ENCODE measurements around the gene RCC2.
"Not testable (repeated sequence)": the region's sequence is repeated elsewhere in the genome, so short reads cannot be mapped to it uniquely, and the experiment has no call there.

The RCC2 gene

DNA sequence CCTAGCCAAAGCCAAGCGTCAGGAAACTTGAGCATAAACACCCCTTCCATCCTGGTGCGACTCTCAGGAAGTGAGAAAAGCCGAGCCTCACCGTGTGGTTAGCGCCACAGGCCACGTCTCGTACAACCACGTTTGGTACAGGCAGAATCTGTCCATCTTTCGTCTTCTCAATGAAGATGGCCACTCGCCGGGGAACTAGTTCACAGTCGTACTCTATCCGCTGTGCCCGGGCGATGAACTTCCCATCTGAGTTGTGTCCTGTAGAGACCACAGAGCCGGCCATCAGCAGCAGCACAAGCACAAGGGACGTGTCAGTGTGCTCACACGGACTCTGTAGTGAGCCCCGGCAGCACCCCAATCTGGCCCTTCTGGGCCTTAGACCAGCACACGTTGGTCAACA is 23.1 kb downstream of the RCC2 start:
- DNase-seq, result no peak

- DNase-seq, result no peak
These were observed 25.5 kb downstream of the RCC2 start for GRCh38 chr1:17414022-17414421.

DNA sequence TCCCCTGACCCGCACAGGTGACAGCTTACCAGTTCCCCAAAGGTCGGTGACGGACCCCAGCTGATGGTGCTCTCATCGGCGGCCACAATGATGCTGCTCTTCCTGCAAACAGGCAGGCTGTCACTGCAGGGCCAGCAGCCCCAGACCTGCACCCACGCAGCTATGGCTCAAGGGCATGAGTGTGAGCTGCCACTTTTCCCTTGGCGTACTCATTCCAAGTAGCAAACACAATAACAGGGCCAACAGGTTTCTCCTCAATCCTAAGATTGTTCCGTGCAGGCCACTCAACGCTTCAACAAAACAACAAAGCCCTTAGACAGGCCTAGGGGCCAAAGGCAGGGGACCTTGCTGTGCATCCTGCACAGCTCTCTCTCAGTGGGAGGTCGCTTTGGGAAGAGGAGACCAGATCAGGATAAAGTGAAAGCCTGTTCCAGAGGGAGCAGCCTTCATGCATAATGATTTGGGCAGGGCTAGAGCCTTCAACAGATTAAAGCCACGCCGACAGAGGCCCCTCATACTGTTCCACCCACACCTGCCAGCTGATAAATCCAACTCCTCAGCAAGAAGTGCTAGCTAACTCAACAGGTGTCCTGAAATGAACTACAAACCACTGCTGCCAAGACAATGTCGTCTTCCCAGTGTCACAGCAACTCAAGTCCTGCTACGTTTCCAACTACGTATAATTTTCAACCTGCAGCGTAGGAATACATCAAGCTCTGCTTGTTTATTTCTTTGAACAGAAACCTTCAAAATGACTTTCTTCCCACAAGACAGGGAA is 27.2 kb downstream of the RCC2 start:
- no peak for DNase-seq

- peak in 1 of 2 experiments; percentile 31 for DNase-seq
These were observed 30.1 kb downstream of the RCC2 start for GRCh38 chr1:17409391-17409811.

DNA sequence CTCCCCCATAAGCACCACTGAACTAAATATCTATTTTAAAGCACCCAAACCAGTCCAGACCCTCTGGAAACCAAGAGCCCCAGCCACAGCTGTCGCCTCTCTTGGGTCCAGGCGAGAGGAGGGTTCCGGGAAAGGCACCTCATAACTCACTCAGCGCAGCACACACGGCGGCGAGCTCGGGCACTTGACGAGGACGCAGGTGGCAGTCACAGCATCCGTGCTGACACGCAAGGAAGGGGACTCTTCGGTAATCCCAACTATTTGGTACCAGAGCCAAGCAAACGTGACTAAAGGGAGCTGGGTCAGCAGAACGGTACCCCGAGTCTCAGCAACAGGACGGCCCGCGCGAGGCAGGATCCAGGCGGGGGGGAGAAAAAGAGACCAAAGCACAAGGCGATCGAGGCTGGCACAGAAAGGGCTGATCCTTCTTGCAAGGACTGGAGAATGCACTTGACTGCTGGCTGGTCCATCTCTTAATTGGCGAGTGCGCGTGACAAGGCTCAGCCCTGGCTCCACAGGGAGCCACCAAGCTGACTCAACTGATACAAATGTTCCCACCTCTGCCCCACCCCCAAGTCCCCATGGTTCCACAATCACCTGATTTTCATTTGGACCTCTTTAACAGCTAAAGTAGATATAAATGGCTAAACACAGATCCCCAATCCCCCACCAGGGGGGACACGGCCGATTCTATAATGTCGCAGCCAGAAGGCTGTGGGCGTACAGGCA is 31.5 kb downstream of the RCC2 start:
- not testable (repeated sequence) for DNase-seq

DNA sequence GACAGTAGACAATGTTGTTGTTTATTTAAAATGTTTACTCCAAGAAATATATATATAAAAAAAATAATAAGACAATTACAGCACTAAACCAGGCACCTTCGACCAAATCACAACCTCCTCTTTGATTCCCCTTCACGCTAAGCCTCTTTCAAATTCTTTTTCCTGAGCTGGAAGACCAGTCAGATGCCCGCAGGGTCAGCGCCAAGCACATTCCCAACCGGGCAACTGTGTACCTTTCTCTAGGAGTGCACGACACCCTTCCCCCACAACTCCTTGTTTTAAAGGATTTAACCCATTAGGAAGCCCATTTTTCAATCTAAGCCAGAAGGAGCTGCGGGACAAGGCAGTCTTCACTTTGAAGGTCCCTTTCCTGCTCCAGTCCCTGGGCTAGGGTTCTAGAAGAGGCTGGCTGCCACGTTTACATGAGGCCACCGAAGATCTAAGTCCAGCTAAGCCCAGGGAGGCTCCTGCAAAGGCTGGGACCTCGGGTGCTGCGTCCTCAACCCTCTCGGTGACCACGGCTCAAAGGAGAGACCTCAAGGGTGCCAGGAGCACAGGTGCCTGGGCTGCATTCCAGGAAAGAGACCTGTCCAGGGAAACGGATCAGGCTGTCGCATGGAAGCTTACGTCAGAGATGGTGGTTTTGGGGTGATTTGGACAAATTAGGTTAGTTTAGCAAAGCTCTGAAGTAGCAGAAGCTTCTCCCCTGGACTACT is 32.6 kb downstream of the RCC2 start:
- not testable (repeated sequence) for DNase-seq

- peak in 1 of 2 experiments; percentile 5 for DNase-seq
These were observed 33.3 kb downstream of the RCC2 start for GRCh38 chr1:17405898-17406759.

GRCh38 chr1:17404820-17405219 is 34.7 kb downstream of the RCC2 start:
- DNase-seq, result no peak

DNA sequence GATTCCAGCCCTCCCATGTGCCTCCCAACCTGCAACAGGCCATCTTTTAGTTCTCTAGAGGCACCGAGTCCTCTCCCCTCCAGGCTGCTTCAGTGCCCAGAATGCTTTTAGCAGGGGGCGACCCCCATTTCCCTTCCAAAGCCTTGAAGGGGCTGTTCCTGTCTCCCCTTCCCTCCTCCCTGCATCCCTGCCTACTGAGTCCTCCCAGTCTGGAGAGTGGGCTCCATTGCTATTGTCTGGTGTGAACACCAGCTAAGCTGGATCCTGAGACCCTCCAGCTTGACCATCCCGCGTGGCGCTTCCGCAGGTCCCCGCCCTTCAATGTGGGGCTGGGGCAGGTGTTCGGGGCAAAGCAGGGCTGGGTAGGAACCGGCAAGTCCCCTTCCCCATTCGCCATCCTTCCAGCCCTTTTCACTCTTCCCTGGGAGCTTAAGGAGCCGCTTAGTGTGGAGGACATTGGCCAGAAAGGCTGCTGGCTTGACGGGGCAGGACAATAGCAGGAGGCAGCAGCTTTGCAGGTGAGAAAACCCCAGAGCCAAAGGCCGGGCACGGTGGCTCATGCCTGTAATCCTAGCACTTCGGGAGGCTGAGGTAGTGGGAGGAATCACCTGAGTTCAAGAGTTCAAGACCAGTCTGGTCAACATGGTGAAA is 35.3 kb downstream of the RCC2 start:
- DNase-seq, result no peak

DNA sequence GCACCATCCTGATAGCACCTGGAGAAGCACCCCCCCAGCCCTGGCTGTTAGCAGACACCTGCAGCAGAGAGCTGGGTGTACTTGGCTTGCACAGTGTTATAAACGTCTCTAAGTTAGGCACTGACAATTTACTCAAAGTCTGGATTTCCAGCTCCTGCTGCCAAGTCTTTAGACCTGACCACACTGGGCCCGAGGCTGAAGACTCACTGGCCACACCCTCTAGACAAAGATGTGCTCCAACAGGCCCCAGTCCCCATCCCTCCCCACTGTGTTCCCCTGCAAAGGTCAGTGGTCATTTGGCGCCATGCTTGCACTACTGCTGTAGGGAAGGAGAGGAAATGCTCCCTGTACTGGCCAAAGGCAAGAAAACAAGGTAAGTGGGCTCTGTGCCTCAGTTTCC is 36.4 kb downstream of the RCC2 start:
- no peak for DNase-seq

DNA sequence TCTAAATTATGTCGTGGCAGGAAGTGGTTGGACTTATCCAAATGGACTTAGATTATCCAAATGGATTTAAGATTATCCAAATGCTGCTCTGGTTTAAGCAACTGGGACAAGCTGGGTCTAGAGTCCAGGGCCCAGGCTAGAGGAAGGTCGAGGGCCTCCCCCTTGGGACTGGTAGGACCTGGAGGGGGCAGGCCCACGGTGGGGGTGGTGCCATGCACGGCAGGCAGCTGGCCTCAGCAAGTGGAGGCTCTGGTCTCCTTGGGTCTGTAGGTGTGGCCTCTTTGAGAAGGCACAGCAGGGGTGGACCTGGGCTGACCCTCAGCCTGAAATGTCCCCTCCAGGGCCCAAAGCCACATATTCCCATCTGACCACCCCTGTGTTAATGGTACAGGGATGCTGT is 37.6 kb downstream of the RCC2 start:
- DNase-seq, result no peak

DNA sequence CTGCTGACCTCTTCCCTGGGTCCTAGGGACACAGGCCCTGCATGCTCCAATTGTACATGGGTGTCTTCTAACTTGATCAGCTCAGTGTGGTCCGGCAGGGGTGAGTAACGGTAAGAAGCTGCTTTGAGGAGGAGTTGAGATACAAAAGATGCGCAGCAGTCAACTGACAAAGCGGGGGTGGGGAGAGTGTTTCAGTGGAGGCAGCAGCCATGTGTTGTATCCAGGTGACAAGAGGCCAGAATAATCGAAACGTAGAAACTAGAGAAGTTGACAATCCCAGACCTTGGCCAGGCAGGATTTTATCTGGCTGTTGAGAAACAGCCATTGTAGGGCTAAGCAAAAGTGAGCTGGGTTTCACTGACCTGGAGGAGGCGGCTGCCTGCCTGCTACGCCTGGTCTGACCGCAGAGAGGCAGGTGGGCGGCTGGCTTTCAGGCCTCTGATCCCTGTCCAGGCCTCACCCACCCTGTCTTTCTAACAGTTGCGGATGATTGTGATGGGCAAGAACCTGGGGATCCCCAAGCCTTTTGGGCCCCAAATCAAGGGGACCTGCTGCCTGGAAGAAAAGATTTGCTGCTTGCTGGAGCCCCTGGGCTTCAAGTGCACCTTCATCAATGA is 38.6 kb downstream of the RCC2 start:
- no peak for DNase-seq

DNA sequence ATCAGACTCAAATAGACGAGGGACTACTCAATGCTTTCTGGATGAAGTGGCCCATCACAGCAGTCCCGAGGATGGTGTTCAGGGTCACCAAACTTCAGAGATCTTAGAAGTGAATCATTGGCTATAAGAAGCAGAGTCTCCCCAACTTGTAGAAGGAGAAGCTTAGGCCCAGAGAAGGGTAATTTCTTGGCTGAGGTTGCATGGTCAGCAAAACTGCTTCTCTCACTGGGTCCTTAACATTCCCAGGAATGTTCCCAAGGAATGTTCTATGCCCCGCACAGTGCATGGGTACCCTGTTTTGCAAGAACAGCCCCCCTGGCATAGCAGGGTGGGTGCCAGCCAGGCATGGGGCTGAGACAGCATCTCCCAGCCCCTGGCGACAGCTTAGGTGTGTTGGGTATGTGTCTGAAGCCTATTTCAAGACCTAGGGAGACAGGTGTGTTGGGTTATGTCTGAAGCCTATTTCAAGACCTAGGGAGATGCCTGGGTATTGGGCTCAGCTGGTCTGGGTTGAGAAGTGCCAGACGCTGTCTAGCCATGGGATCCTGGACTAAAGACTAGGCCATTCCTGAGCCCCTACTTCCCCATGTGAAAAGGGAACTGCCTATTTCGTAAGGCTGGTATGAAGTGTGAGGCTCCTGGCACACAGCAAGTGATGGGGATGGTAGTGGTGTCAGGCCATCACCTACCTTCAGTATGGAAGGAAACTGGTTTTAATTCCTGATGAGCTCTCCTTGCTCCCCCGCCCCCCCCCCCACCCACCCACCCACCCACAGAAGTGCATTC is 41.4 kb downstream of the RCC2 start:
- no peak for DNase-seq

DNA sequence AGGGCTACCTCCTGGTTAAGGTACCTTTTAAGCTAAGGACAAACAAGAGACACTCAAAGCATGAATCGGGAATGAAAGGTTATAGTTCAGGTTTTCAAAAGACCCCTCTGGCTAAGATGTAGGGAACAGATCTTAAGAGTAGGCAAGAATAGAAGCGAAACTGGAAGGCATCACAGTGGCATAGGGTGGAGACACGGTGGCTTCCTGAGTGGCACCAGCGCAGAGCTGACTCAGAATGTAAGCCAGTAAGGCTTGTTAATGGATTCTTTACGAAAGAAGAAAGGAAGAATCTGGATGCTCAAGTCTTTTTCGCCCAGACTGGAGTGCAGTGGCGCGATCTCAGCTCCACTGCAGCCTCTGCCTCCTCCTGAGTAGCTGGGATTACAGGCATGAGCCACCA is 46.2 kb downstream of the RCC2 start:
- no peak for DNase-seq

- DNase-seq, result no peak
These were observed 47.2 kb downstream of the RCC2 start for GRCh38 chr1:17392199-17392740.

DNA sequence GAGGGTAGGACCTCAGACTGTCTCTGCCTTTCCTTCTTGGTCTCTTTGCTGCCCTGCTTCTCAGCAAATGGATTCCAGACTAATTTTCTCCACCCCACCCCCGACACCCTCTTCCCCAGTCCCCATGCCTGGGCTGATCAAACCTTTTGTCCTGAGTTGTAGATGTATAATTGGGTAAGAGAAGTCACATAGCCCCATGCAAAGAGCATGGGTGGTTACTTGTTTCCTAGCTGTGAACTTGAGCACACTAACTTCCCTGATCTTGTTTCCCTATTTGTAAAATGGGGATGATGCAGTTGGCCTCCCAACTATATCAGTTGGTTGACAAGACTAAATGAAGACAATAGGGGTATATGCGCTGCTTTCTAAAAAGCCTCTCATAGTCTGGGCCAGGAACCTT is 58.3 kb downstream of the RCC2 start:
- DNase-seq, result no peak

GRCh38 chr1:17377325-17377953 is 62.0 kb downstream of the RCC2 start:
- DNase-seq, result no peak

DNA sequence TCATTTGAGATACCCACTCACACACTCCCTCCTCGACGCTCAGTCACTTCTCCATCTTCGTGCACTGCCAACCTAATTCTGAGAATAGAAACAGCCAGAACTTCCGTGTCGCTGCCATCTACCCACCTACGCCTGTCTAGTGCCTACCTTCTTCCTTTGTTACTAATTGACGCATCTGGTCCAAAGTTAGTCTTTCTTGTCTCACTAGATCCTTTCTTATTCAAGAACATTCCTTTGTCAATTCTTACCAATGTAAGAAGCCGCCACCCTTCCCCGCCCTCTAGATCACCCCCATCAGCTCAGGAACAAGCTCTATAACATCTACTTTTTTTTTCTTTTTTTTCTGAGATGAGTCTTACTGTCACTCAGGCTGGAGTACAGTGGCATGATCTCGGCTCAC is 63.8 kb downstream of the RCC2 start:
- DNase-seq, result no peak

DNA sequence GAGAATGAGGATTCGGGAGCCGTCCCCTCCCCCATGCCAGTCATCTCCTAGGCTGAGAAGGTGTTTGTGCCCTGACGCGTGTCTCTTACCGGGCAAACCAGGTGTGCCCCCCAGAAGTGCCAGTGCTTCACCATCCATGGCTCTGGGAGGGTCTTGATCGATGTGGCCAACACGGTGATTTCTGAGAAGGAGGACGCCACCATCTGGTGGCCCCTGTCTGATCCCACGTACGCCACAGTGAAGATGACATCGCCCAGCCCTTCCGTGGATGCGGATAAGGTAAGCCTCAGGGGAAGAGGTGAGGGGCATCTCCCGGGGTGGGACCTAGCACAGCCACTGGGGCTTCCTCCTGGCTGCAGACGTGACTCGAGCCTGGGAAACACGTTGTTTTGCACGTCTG is 66.5 kb downstream of the RCC2 start:
- DNase-seq, result no peak

GRCh38 chr1:17371896-17372295 is 67.6 kb downstream of the RCC2 start, which contains the start of gene PADI6:
Gene PADI6 (plus strand): TSS chr1:17372196. CDS start chr1:17372246, 50 bp downstream.
- no peak for DNase-seq

Measured in cerebellar nuclear complex (tissue), 1 donor.